ENCODE data around the gene TMEM132E. TPM values are rescaled to one million over a fixed set of nuclear protein-coding genes. Genes with fewer than 3 reads are reported as not detected.

The TMEM132E gene
- total RNA-seq, 1 donor from 2014 or later: not detected

- H3K27me3 ChIP-seq: no peaks in the 10 kb centered on the region
- intact Hi-C loops (cut with DNase I): loop anchor here (10.0 kb wide), 2 partner anchors 85 to 565 kb away; partner anchors contain the start of gene RAD51D
- TF ChIP-seq CTCF (IDR thresholded peaks at IDR 0.05) (no peak), POLR2A (IDR thresholded peaks at IDR 0.05) (no peak), POLR2AphosphoS5 (IDR thresholded peaks at IDR 0.05; ENCODE audit: insufficient read depth in 1 of 2, low read depth in 1 of 2) (no peak)
These were observed 29.4 kb upstream of the TMEM132E start for GRCh38 chr17:34549966-34550365.

GRCh38 chr17:34553907-34554306 lies 25.5 kb upstream of the TMEM132E start:
- H3K27me3 ChIP-seq: no peaks in the 10 kb centered on the region
- no peaks in the 10 kb centered on the region for H3K9me3 ChIP-seq
- intact Hi-C loops (cut with DNase I): no loop called here
- H3K36me3 ChIP-seq: no peaks in the 10 kb centered on the region
- no peak for DNase-seq (ENCODE audit: extremely low spot score in 2 of 2)
- H3K27ac ChIP-seq: no peak overlapping the region
- TF ChIP-seq CTCF (IDR thresholded peaks at IDR 0.05) (no peak), POLR2AphosphoS5 (IDR thresholded peaks at IDR 0.05; ENCODE audit: insufficient read depth in 1 of 2, low read depth in 1 of 2) (no peak), POLR2A (IDR thresholded peaks at IDR 0.05) (no peak)
- H3K4me1 ChIP-seq: no peaks in the 10 kb centered on the region
- H3K4me3 ChIP-seq: no peak overlapping the region

More at GRCh38 chr17:34549966-34550365, 29.4 kb upstream of the TMEM132E start:
- Histone ChIP-seq H3K9me3 (no peaks in the 10 kb centered on the region), H3K27ac (no peak overlapping the region), H3K4me3 (no peak overlapping the region), H3K36me3 (no peaks in the 10 kb centered on the region), H3K4me1 (no peaks in the 10 kb centered on the region)
- no peak for DNase-seq (ENCODE audit: extremely low spot score in 2 of 2)

GRCh38 chr17:34556384-34556783 lies 23.0 kb upstream of the TMEM132E start:
- intact Hi-C loops (cut with DNase I): no loop called here

GRCh38 chr17:34556931-34557330 lies 22.5 kb upstream of the TMEM132E start:
- H3K4me1 ChIP-seq: no peaks in the 10 kb centered on the region
- intact Hi-C loops (cut with DNase I): no loop called here
- no peak for DNase-seq (ENCODE audit: extremely low spot score in 2 of 2)
- H3K9me3 ChIP-seq: no peaks in the 10 kb centered on the region
- TF ChIP-seq POLR2A (IDR thresholded peaks at IDR 0.05): no peak
- TF ChIP-seq POLR2AphosphoS5 (IDR thresholded peaks at IDR 0.05; ENCODE audit: insufficient read depth in 1 of 2, low read depth in 1 of 2): no peak
- no peak for TF ChIP-seq CTCF (IDR thresholded peaks at IDR 0.05)
- no peaks in the 10 kb centered on the region for H3K36me3 ChIP-seq
- no peaks in the 10 kb centered on the region for H3K27me3 ChIP-seq
- H3K27ac ChIP-seq: no peak overlapping the region
- no peak overlapping the region for H3K4me3 ChIP-seq

More at GRCh38 chr17:34556384-34556783, 23.0 kb upstream of the TMEM132E start:
- Histone ChIP-seq H3K4me1 (no peaks in the 10 kb centered on the region), H3K27ac (no peak overlapping the region), H3K27me3 (no peaks in the 10 kb centered on the region), H3K4me3 (no peak overlapping the region), H3K9me3 (no peaks in the 10 kb centered on the region), H3K36me3 (no peaks in the 10 kb centered on the region)
- no peak for DNase-seq (ENCODE audit: extremely low spot score in 2 of 2)
- no peak for TF ChIP-seq POLR2AphosphoS5 (IDR thresholded peaks at IDR 0.05; ENCODE audit: insufficient read depth in 1 of 2, low read depth in 1 of 2)

- Histone ChIP-seq H3K9me3 (no peaks in the 10 kb centered on the region), H3K36me3 (no peaks in the 10 kb centered on the region), H3K27me3 (no peaks in the 10 kb centered on the region), H3K4me1 (no peaks in the 10 kb centered on the region), H3K4me3 (no peak overlapping the region), H3K27ac (no peak overlapping the region)
- no peak for DNase-seq (ENCODE audit: extremely low spot score in 2 of 2)
- no peak for TF ChIP-seq POLR2A (IDR thresholded peaks at IDR 0.05)
- no peak for TF ChIP-seq POLR2AphosphoS5 (IDR thresholded peaks at IDR 0.05; ENCODE audit: insufficient read depth in 1 of 2, low read depth in 1 of 2)
- TF ChIP-seq CTCF (IDR thresholded peaks at IDR 0.05): no peak
- intact Hi-C loops (cut with DNase I): no loop called here
These were observed 18.1 kb upstream of the TMEM132E start for GRCh38 chr17:34561328-34561727.

All from vagina (tissue), 2 donors.